NCI-H748 (cell line): ENCODE measurements around the gene CREB5.

ENCODE experiments used
- DNase-seq: peaks from one replicate; lab custom pipeline; 2025; ENCODE audit not compliant: unreplicated experiment; lab: John Stamatoyannopoulos, UW

The CREB5 gene

GRCh38 chr7:28433039-28433438 lies 20.7 kb downstream of the CREB5 start:
- no peak for DNase-seq

- DNase-seq, result peak; percentile 18
Measured at GRCh38 chr7:28433699-28434219, 21.4 kb downstream of the CREB5 start.

- DNase-seq, result no peak
Measured at GRCh38 chr7:28434510-28434909, 22.2 kb downstream of the CREB5 start.

GRCh38 chr7:28435152-28435551 lies 22.8 kb downstream of the CREB5 start:
- DNase-seq, result no peak

- peak; percentile 84 for DNase-seq
Measured at GRCh38 chr7:28435732-28436378, 23.5 kb downstream of the CREB5 start.

- peak; percentile 53 for DNase-seq
Measured at GRCh38 chr7:28440055-28440601, 27.8 kb downstream of the CREB5 start.

- no peak for DNase-seq
Measured at GRCh38 chr7:28442540-28443420, 30.5 kb downstream of the CREB5 start.

GRCh38 chr7:28446131-28446530 lies 33.8 kb downstream of the CREB5 start:
- DNase-seq, result no peak

- DNase-seq, result no peak
Measured at GRCh38 chr7:28447071-28447470, 34.8 kb downstream of the CREB5 start.

- DNase-seq, result no peak
Measured at GRCh38 chr7:28448708-28449107, 36.4 kb downstream of the CREB5 start.

- no peak for DNase-seq
Measured at GRCh38 chr7:28452681-28453080, 40.4 kb downstream of the CREB5 start.

GRCh38 chr7:28455486-28455885 lies 43.2 kb downstream of the CREB5 start:
- no peak for DNase-seq

- no peak for DNase-seq
Measured at GRCh38 chr7:28456044-28456443, 43.7 kb downstream of the CREB5 start.

GRCh38 chr7:28458732-28459131 lies 46.4 kb downstream of the CREB5 start:
- no peak for DNase-seq

GRCh38 chr7:28459306-28459705 lies 47.0 kb downstream of the CREB5 start:
- DNase-seq, result no peak

- DNase-seq, result no peak
Measured at GRCh38 chr7:28465697-28466096, 53.4 kb downstream of the CREB5 start.

- no peak for DNase-seq
Measured at GRCh38 chr7:28466341-28466740, 54.0 kb downstream of the CREB5 start.

- no peak for DNase-seq
Measured at GRCh38 chr7:28466885-28467284, 54.6 kb downstream of the CREB5 start.

GRCh38 chr7:28469562-28469961 lies 57.2 kb downstream of the CREB5 start:
- no peak for DNase-seq

GRCh38 chr7:28470344-28470743 lies 58.0 kb downstream of the CREB5 start:
- DNase-seq, result no peak

- DNase-seq, result no peak
Measured at GRCh38 chr7:28472332-28472731, 60.0 kb downstream of the CREB5 start.
